Measurements from ENCODE around the gene ABCC4. TPM values are rescaled to one million over a fixed set of nuclear protein-coding genes. Genes with fewer than 3 reads are reported as not detected.

ABCC4 gene
- total and polyA plus RNA-seq, 9 of the 15 experiments (the other 6 are each of a cell fraction or from before 2014, with no cell fraction given), result 9.4 to 46.1 (median 25.4) TPM

GRCh38 chr13:95243207-95243606 is 58.0 kb downstream of the ABCC4 start (continued):
- TF ChIP-seq TCF15 (CRISPR knock-in tag; IDR thresholded peaks at IDR 0.05) (no peak), RB1 (IDR thresholded peaks at IDR 0.05; ENCODE audit: low read depth) (no peak), SRSF9 (IDR thresholded peaks at IDR 0.05; ENCODE audit: borderline replicate concordance, low read depth, low read length) (no peak), ZNF282 (CRISPR knock-in tag; IDR thresholded peaks at IDR 0.05) (no peak), TRIM25 (IDR thresholded peaks at IDR 0.05; ENCODE audit: borderline replicate concordance) (no peak), UBTF (IDR thresholded peaks at IDR 0.05; ENCODE audit: borderline replicate concordance in 1 of 2, low read depth in 2 of 2, low read length in 2 of 2) (no peak), ZNF318 (IDR thresholded peaks at IDR 0.05; ENCODE audit: borderline replicate concordance in 1 of 2, low read depth in 1 of 2) (no peak), MEIS2 (IDR thresholded peaks at IDR 0.05; ENCODE audit: partially characterized antibody) (peak; percentile 99), NR0B1 (IDR thresholded peaks at IDR 0.05; ENCODE audit: partially characterized antibody) (no peak), DLX4 (CRISPR knock-in tag; IDR thresholded peaks at IDR 0.05) (no peak), HCFC1 (IDR thresholded peaks at IDR 0.05; ENCODE audit: low read depth, low read length) (no peak), DDX20 (tag; IDR thresholded peaks at IDR 0.05; ENCODE audit: low read depth) (no peak), ZNF445 (CRISPR knock-in tag; IDR thresholded peaks at IDR 0.05; ENCODE audit: low read depth) (no peak)

Data from K562 (cell line).